HG02623 (cell line): ENCODE measurements around the gene SLCO1A2.

Experiments used
- ATAC-seq: cut with Tn5 transposase; IDR thresholded peaks from one replicate; pipeline ENCODE4 v1.9.1; 2021; ENCODE audit warnings: moderate library complexity; ENCODE audit not compliant: unreplicated experiment

SLCO1A2 gene

GRCh38 chr12:21336656-21337055 lies 1.9 kb upstream of the SLCO1A2 start:
- ATAC-seq: no peak

- ATAC-seq: no peak
These were observed 3.9 kb downstream of the SLCO1A2 start for GRCh38 chr12:21330682-21331253.

GRCh38 chr12:21328578-21328977 lies 6.1 kb downstream of the SLCO1A2 start:
- no peak for ATAC-seq

- ATAC-seq: no peak
These were observed 10.2 kb downstream of the SLCO1A2 start for GRCh38 chr12:21324551-21324950.

GRCh38 chr12:21323736-21324135 lies 11.0 kb downstream of the SLCO1A2 start:
- no peak for ATAC-seq

GRCh38 chr12:21308785-21309184 lies 25.9 kb downstream of the SLCO1A2 start:
- no peak for ATAC-seq

GRCh38 chr12:21305661-21306060 lies 29.1 kb downstream of the SLCO1A2 start:
- ATAC-seq: no peak

GRCh38 chr12:21300632-21301031 lies 34.1 kb downstream of the SLCO1A2 start:
- no peak for ATAC-seq

- ATAC-seq: peak; percentile 66
These were observed 37.8 kb downstream of the SLCO1A2 start for GRCh38 chr12:21296751-21297406.

- ATAC-seq: no peak
These were observed 38.4 kb downstream of the SLCO1A2 start for GRCh38 chr12:21296348-21296747.

GRCh38 chr12:21294176-21294575 lies 40.5 kb downstream of the SLCO1A2 start:
- no peak for ATAC-seq

GRCh38 chr12:21292111-21292510 lies 42.6 kb downstream of the SLCO1A2 start:
- ATAC-seq: no peak

GRCh38 chr12:21289698-21290097 lies 45.0 kb downstream of the SLCO1A2 start:
- ATAC-seq: no peak

GRCh38 chr12:21276826-21277225 lies 57.9 kb downstream of the SLCO1A2 start:
- no peak for ATAC-seq

- ATAC-seq: no peak
These were observed 68.8 kb downstream of the SLCO1A2 start for GRCh38 chr12:21265932-21266331.

- no peak for ATAC-seq
These were observed 70.5 kb downstream of the SLCO1A2 start for GRCh38 chr12:21264232-21264631.

- ATAC-seq: no peak
These were observed 77.5 kb downstream of the SLCO1A2 start for GRCh38 chr12:21257172-21257571.

- no peak for ATAC-seq
These were observed 82.6 kb downstream of the SLCO1A2 start for GRCh38 chr12:21252070-21252469.

GRCh38 chr12:21248679-21249078 lies 86.0 kb downstream of the SLCO1A2 start:
- no peak for ATAC-seq

- ATAC-seq: no peak
These were observed 94.9 kb downstream of the SLCO1A2 start for GRCh38 chr12:21239866-21240265.

- no peak for ATAC-seq
These were observed 100.3 kb downstream of the SLCO1A2 start for GRCh38 chr12:21234395-21234794.

GRCh38 chr12:21223930-21224329 lies 110.8 kb downstream of the SLCO1A2 start:
- no peak for ATAC-seq

- ATAC-seq: no peak
These were observed 112.9 kb downstream of the SLCO1A2 start for GRCh38 chr12:21221778-21222177.
